ENCODE data around the gene DNAJB6.

Gene DNAJB6

GRCh38 chr7:157405914-157406810 is 69.4 kb downstream of the DNAJB6 start:
- no peak overlapping the region for H3K4me3 ChIP-seq (ENCODE audit: low read depth, low read length)
- DNase-seq (ENCODE audit: low read depth): peak; percentile 59
- TF ChIP-seq, protein P1, sequence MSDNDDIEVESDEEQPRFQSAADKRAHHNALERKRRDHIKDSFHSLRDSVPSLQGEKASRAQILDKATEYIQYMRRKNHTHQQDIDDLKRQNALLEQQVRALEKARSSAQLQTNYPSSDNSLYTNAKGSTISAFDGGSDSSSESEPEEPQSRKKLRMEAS (IDR thresholded peaks at IDR 0.05; ENCODE audit: low read depth, low read length): no peak
- TF ChIP-seq MYC (IDR thresholded peaks at IDR 0.05; ENCODE audit: low read depth, low read length): 0 out of 2 replicates have a peak, but pooled peaks have one; percentile 6
- TF ChIP-seq, protein P2, sequence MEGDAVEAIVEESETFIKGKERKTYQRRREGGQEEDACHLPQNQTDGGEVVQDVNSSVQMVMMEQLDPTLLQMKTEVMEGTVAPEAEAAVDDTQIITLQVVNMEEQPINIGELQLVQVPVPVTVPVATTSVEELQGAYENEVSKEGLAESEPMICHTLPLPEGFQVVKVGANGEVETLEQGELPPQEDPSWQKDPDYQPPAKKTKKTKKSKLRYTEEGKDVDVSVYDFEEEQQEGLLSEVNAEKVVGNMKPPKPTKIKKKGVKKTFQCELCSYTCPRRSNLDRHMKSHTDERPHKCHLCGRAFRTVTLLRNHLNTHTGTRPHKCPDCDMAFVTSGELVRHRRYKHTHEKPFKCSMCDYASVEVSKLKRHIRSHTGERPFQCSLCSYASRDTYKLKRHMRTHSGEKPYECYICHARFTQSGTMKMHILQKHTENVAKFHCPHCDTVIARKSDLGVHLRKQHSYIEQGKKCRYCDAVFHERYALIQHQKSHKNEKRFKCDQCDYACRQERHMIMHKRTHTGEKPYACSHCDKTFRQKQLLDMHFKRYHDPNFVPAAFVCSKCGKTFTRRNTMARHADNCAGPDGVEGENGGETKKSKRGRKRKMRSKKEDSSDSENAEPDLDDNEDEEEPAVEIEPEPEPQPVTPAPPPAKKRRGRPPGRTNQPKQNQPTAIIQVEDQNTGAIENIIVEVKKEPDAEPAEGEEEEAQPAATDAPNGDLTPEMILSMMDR (IDR thresholded peaks at IDR 0.05; ENCODE audit: low read depth, low read length): peak; percentile 43

DNA sequence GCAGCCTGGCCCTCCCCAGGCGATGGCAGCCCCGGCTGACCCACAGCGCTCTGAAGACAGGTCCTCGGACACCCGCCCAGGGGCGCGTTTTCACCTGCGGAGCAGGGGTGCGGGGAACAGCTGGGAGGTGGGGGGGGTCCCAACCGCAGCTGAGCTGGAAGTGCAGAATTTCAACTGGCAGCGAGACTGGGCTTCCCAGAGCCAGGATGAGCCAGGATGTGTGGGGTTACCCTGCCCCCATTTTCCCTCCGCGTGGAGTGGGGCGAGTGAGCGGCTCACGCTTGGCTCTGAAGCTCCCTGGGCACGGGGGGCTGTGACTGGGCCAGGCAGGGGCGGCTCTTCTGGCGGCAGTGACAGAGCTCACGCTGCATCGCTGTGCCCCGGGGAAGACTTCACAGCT is 70.2 kb downstream of the DNAJB6 start:
- no peak for DNase-seq (ENCODE audit: low read depth)
- H3K4me3 ChIP-seq (ENCODE audit: low read depth, low read length): no peak overlapping the region
- TF ChIP-seq POLR2A (IDR thresholded peaks at IDR 0.05; ENCODE audit: extremely low read depth, insufficient read length): no peak
- TF ChIP-seq MYC (IDR thresholded peaks at IDR 0.05; ENCODE audit: low read depth, low read length): no peak
- TF ChIP-seq, protein P2 (IDR thresholded peaks at IDR 0.05; ENCODE audit: low read depth, low read length): no peak
- TF ChIP-seq, protein P1 (IDR thresholded peaks at IDR 0.05; ENCODE audit: low read depth, low read length): no peak

DNA sequence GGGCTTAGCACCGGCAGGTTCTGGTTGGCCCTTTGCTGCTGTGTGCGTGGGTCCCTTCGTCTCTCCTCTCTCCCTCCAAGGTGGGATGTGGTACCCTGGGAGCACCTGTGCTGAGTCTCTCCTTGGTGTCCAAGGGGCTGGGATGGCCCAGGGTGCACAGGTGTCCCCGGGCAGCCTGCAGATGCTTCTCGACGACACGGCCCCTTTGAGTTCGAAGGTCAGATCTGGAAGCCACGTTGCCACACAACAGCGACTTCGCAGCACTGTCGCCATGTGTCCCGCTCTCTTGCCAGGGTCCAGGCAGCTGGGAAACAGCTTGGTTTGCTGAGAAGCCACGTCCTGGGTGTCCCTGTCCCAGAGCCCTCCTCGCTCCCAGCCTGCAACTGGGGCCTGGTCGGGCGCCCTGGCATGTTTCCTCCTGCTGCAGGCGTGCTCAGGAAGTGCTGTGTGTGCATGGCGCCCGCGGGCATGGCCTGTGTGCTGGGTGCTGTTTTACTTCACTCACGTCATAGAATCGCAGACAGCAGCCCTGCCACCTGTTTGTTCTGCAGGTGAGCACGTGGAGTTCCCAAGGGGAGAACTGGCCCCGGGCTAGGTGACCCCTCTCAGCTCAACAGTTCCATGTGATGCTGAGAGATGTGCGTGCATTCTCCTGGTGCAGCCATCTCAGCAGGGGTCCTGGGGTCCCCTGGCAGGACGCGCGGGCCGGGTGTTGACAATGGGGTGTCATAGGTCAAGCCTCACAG is 70.9 kb downstream of the DNAJB6 start:
- H3K4me3 ChIP-seq (ENCODE audit: low read depth, low read length): no peak overlapping the region
- TF ChIP-seq, protein P2 (IDR thresholded peaks at IDR 0.05; ENCODE audit: low read depth, low read length): no peak
- TF ChIP-seq, protein P1 (IDR thresholded peaks at IDR 0.05; ENCODE audit: low read depth, low read length): no peak
- TF ChIP-seq MYC (IDR thresholded peaks at IDR 0.05; ENCODE audit: low read depth, low read length): no peak
- TF ChIP-seq POLR2A (IDR thresholded peaks at IDR 0.05; ENCODE audit: extremely low read depth, insufficient read length): no peak
- no peak for DNase-seq (ENCODE audit: low read depth)

DNA sequence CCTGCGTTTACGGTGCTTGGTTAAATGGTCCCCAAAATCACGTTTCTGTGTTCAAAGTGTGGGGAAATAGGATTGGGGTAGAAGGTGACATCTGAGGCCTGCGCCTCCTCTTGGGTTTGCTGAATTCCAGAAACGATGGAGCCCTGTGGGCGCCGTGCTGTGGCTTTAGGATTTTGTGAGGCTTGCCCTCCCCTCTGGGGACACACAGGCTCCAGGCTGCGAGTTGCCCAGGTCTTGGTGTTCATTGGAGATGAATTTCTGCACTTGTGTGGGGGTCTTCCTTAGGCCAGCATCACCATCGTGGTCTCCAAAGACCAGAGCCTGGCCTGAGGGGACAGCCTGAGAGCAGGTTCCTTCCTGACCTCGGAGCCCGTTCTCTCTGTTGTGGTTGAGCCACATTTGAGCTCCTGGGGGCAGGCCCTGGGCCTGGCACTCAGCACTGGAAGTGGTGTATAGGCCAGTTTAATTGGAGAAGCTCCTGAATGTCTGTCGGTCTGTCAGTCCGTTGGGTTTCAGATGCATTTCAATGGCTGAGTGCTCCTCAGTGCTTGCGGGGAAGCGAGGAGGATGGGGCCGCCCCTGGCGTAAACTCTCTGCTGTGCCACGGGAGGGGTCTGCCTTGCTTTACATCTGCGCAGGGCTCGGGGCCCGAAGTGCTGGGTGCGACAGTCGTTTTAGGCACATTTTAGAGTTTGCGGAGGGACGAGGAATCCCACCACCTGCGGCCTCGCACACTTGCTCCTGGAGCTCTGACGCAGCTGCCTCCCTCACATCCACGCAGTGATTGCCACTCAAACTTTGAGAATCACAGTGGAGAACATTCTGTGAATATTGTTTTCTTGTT is 71.7 kb downstream of the DNAJB6 start:
- TF ChIP-seq, protein P1 (IDR thresholded peaks at IDR 0.05; ENCODE audit: low read depth, low read length): no peak
- TF ChIP-seq, protein P2 (IDR thresholded peaks at IDR 0.05; ENCODE audit: low read depth, low read length): no peak
- TF ChIP-seq POLR2A (IDR thresholded peaks at IDR 0.05; ENCODE audit: extremely low read depth, insufficient read length) (no peak), MYC (IDR thresholded peaks at IDR 0.05; ENCODE audit: low read depth, low read length) (no peak)
- DNase-seq (ENCODE audit: low read depth): peak; percentile 70
- no peak overlapping the region for H3K4me3 ChIP-seq (ENCODE audit: low read depth, low read length)

DNA sequence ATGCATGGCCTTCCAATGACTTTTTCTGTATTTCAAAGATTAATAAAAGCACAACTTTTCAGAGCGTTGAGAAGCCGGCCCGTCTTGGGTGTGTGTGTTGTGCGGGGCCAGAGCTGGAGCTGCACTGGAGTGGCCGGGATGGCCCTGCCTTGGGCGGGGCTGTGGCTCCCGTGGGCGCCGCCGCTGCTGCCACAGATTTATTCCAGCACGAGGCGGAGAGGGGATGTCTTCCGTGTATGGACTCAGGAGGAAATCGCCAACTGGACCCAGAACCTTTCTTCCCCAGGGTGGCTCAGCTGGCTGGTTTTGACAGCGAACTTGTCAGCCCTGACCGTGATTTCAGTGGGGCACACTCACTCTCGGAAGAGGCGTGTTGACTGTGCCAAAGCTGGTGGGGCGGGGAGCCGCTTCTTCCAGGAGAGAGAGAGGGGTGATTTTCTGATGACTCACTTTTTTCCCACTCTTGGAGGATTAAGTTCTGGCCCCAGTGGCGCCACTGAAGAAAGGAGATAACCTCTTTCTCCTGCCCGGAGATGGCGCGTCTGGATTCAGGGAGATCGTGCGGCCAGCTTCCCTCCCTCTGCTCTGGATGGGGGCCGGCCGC is 72.4 kb downstream of the DNAJB6 start:
- no peak for DNase-seq (ENCODE audit: low read depth)
- TF ChIP-seq, protein P1 (IDR thresholded peaks at IDR 0.05; ENCODE audit: low read depth, low read length): no peak
- TF ChIP-seq MYC (IDR thresholded peaks at IDR 0.05; ENCODE audit: low read depth, low read length): no peak
- TF ChIP-seq, protein P2 (IDR thresholded peaks at IDR 0.05; ENCODE audit: low read depth, low read length): no peak
- H3K4me3 ChIP-seq (ENCODE audit: low read depth, low read length): no peak overlapping the region
